ENCODE results near the gene MDM1.

Gene MDM1

GRCh38 chr12:68358532-68359485, 26.6 kb upstream of the MDM1 start:
- peak in 31 of 58 donors; percentile 0 to 64 (median 10) for DNase-seq

- no peak for DNase-seq
Observed at GRCh38 chr12:68356986-68357385, 24.8 kb upstream of the MDM1 start.

GRCh38 chr12:68356060-68356695, 24.0 kb upstream of the MDM1 start:
- DNase-seq, result no peak

GRCh38 chr12:68354977-68355541, 22.9 kb upstream of the MDM1 start:
- no peak for DNase-seq

- no peak for DNase-seq
Observed at GRCh38 chr12:68352067-68352466, 19.9 kb upstream of the MDM1 start.

- no peak for DNase-seq
Observed at GRCh38 chr12:68350753-68351152, 18.6 kb upstream of the MDM1 start.

- DNase-seq, result no peak
Observed at GRCh38 chr12:68349921-68350606, 17.9 kb upstream of the MDM1 start.

- DNase-seq, result no peak
Observed at GRCh38 chr12:68349220-68349621, 17.1 kb upstream of the MDM1 start.

GRCh38 chr12:68348419-68348818, 16.3 kb upstream of the MDM1 start:
- DNase-seq, result no peak

- DNase-seq, result no peak
Observed at GRCh38 chr12:68345763-68346162, 13.6 kb upstream of the MDM1 start.

- no peak for DNase-seq
Observed at GRCh38 chr12:68344126-68344525, 12.0 kb upstream of the MDM1 start.

GRCh38 chr12:68342966-68343365, 10.8 kb upstream of the MDM1 start:
- DNase-seq, result no peak

- DNase-seq, result no peak
Observed at GRCh38 chr12:68341822-68342221, 9.7 kb upstream of the MDM1 start.

- DNase-seq, result no peak
Observed at GRCh38 chr12:68340404-68341270, 8.5 kb upstream of the MDM1 start.

GRCh38 chr12:68336889-68337303, 4.7 kb upstream of the MDM1 start:
- peak in 1 of 58 donors; percentile 1 for DNase-seq

- DNase-seq, result no peak
Observed at GRCh38 chr12:68335462-68335861, 3.3 kb upstream of the MDM1 start.

GRCh38 chr12:68334132-68334531, 2.0 kb upstream of the MDM1 start:
- DNase-seq, result peak in 5 of 58 donors; percentile 1 to 17 (median 5)

GRCh38 chr12:68332728-68333630, 817 bp upstream of the MDM1 start:
- DNase-seq, result no peak

GRCh38 chr12:68331500-68331868, 678 bp downstream of the MDM1 start:
- DNase-seq, result no peak

GRCh38 chr12:68327896-68328295, 4.3 kb downstream of the MDM1 start:
- no peak for DNase-seq

All from anterior cingulate cortex (tissue), 58 donors.